Gastroesophageal sphincter (tissue), 4 donors: ENCODE data around the gene CSGALNACT2. TPM values are rescaled to one million over a fixed set of nuclear protein-coding genes. Genes with fewer than 3 reads are reported as not detected.
"Not testable (repeated sequence)": the region's sequence is repeated elsewhere in the genome, so short reads cannot be mapped to it uniquely, and the experiment has no call there.

Experiments used
- ATAC-seq: fragments of 150-250 bp; one replicate; pipeline ENCODE4 v1.9.1; 2016; ENCODE audit warnings: mild to moderate bottlenecking, moderate library complexity
- H3K27ac ChIP-seq, 4 donors: fragments of 200-600 bp; sonication (generic) in 3 of 4; 1 replicate in 3 of 4; 2 replicates in 1 of 4; pipeline ENCODE4 v1.5.1; 2016 to 2019
- H3K27me3 ChIP-seq: fragments of 200-600 bp; sonication (generic); one replicate; pipeline ENCODE4 v1.5.1; 2019
- H3K36me3 ChIP-seq, 2 donors: fragments of 200-600 bp; sonication (generic); one replicate each; pipeline ENCODE4 v1.5.1; 2019; ENCODE audit warnings: control low read depth in 1 of 2
- H3K4me1 ChIP-seq, 3 donors: fragments of 200-600 bp; sonication (generic); 1 replicate in 2 of 3; 2 replicates in 1 of 3; pipeline ENCODE4 v1.5.1; 2016 to 2019; ENCODE audit warnings: control low read depth in 2 of 3
- H3K4me3 ChIP-seq, 2 donors: fragments of 200-600 bp; sonication (generic); one replicate each; pipeline ENCODE4 v1.5.1; 2019; ENCODE audit warnings: mild to moderate bottlenecking in 1 of 2, moderate library complexity in 1 of 2
- H3K9me3 ChIP-seq, 3 donors: fragments of 200-600 bp; sonication (generic); one replicate each; pipeline ENCODE4 v1.5.1; 2017 to 2019; ENCODE audit warnings: control low read depth in 2 of 3
- CTCF ChIP-seq, 4 experiments: fragments of 200-600 bp in 2 of 4; fragments of 450-650 bp in 2 of 4; sonication (generic) in 1 of 4; IDR thresholded peaks; one replicate each; pipeline ENCODE4 v1.5.1; 2017 to 2019; ENCODE audit warnings: antibody characterized with exemption in 4 of 4, mild to moderate bottlenecking in 2 of 4, moderate library complexity in 2 of 4
- EP300 ChIP-seq: sonication (generic); formaldehyde crosslinking; IDR thresholded peaks from one replicate; pipeline ENCODE4 v1.6.1; 2017; ENCODE audit warnings: antibody characterized with exemption, mild to moderate bottlenecking
- POLR2A ChIP-seq, 2 donors: fragments of 450-650 bp; IDR thresholded peaks; one replicate each; pipeline ENCODE4 v1.6.1; 2017; ENCODE audit warnings: antibody characterized with exemption in 2 of 2, mild to moderate bottlenecking in 2 of 2, moderate library complexity in 1 of 2
- POLR2AphosphoS5 ChIP-seq: sonication (generic); formaldehyde crosslinking; IDR thresholded peaks from one replicate; pipeline ENCODE4 v1.6.1; 2017; ENCODE audit warnings: antibody characterized with exemption
- WGBS, 2 donors: methylation state at CpG; one replicate each; pipeline ENCODE4 v1.1.5; 2018; ENCODE audit warnings: low coverage in 1 of 2; 5-methylcytosine and 5-hydroxymethylcytosine counted together
- total RNA-seq, 4 donors: library from RNA; depleted of rRNA; stranded (reverse); fragments of >200 nt; gene quantifications; one replicate each; pipeline ENCODE4 v1.1.0, GENCODE V29; 2016

Gene CSGALNACT2
- total RNA-seq, 4 donors from 2014 or later: 28.4 to 37.4 (median 32.7) TPM

- no peak for ATAC-seq
- 93% methylated on average over 3 of the region's 15 CpGs; no CpG with 5 or more reads in 1 of the 2 donors for WGBS, 2 donors
- Histone ChIP-seq H3K4me3 (no peak overlapping the region), H3K27ac (no peak overlapping the region), H3K36me3 (no peaks in the 10 kb centered on the region), H3K4me1 (no peaks in the 10 kb centered on the region), H3K9me3 (no peaks in the 10 kb centered on the region), H3K27me3 (peaks cover 62% of the 10 kb centered on the region)
- no peak for TF ChIP-seq POLR2A (IDR thresholded peaks at IDR 0.05)
Observed at GRCh38 chr10:43216931-43217562, 78.8 kb downstream of the CSGALNACT2 start.

GRCh38 chr10:43217563-43218205 is 79.4 kb downstream of the CSGALNACT2 start:
- no peaks in the 10 kb centered on the region for H3K36me3 ChIP-seq
- H3K4me1 ChIP-seq: no peaks in the 10 kb centered on the region
- no peak for ATAC-seq
- peaks cover 62% of the 10 kb centered on the region for H3K27me3 ChIP-seq
- no CpG with 5 or more reads among the region's 10 CpGs for WGBS, 2 donors
- no peak overlapping the region for H3K27ac ChIP-seq
- no peaks in the 10 kb centered on the region for H3K9me3 ChIP-seq
- TF ChIP-seq CTCF (IDR thresholded peaks at IDR 0.05): no peak
- TF ChIP-seq POLR2AphosphoS5: no peak
- TF ChIP-seq POLR2A (IDR thresholded peaks at IDR 0.05): no peak
- TF ChIP-seq EP300: no peak
- H3K4me3 ChIP-seq: no peak overlapping the region

- no peaks in the 10 kb centered on the region for H3K9me3 ChIP-seq
- WGBS, 2 donors: 94% methylated on average over 10 of the region's 18 CpGs; no CpG with 5 or more reads in 1 of the 2 donors
- H3K4me1 ChIP-seq: no peaks in the 10 kb centered on the region
- H3K4me3 ChIP-seq: no peak overlapping the region
- no peak for ATAC-seq
- H3K27ac ChIP-seq: peak overlapping the region in 1 of 4 donors; percentile 11
- H3K27me3 ChIP-seq: peaks cover 62% of the 10 kb centered on the region
- TF ChIP-seq CTCF (IDR thresholded peaks at IDR 0.05) (no peak), POLR2AphosphoS5 (no peak), POLR2A (IDR thresholded peaks at IDR 0.05) (no peak)
- H3K36me3 ChIP-seq: no peaks in the 10 kb centered on the region
Observed at GRCh38 chr10:43218206-43218950, 80.1 kb downstream of the CSGALNACT2 start.

GRCh38 chr10:43218951-43219837 is 80.9 kb downstream of the CSGALNACT2 start:
- Histone ChIP-seq H3K4me1 (no peaks in the 10 kb centered on the region), H3K4me3 (no peak overlapping the region), H3K27me3 (peaks cover 62% of the 10 kb centered on the region), H3K9me3 (no peaks in the 10 kb centered on the region), H3K27ac (peak overlapping the region in 3 of 4 donors; percentile 11 to 39 (median 31)), H3K36me3 (no peaks in the 10 kb centered on the region)
- no peak for TF ChIP-seq POLR2AphosphoS5
- no peak for TF ChIP-seq EP300
- no peak for TF ChIP-seq CTCF (IDR thresholded peaks at IDR 0.05)
- no peak for TF ChIP-seq POLR2A (IDR thresholded peaks at IDR 0.05)
- no peak for ATAC-seq
- WGBS, 2 donors: 69 to 100% methylated on average over 1 to 3 of the region's 18 CpGs

- H3K4me1 ChIP-seq: no peaks in the 10 kb centered on the region
- no CpG with 5 or more reads among the region's 5 CpGs for WGBS, 2 donors
- H3K9me3 ChIP-seq: no peaks in the 10 kb centered on the region
- peaks cover 62% of the 10 kb centered on the region for H3K27me3 ChIP-seq
- no peaks in the 10 kb centered on the region for H3K36me3 ChIP-seq
- ATAC-seq: no peak
- TF ChIP-seq CTCF (IDR thresholded peaks at IDR 0.05) (no peak), POLR2AphosphoS5 (no peak), EP300 (no peak)
- no peak overlapping the region for H3K4me3 ChIP-seq
- peak overlapping the region in 1 of 4 donors; percentile 39 for H3K27ac ChIP-seq
Observed at GRCh38 chr10:43219848-43220247, 81.6 kb downstream of the CSGALNACT2 start.

- H3K9me3 ChIP-seq, H3K4me1 ChIP-seq, H3K27ac ChIP-seq, H3K36me3 ChIP-seq, ATAC-seq, H3K4me3 ChIP-seq: not testable (repeated sequence)
- 40 to 68% methylated on average over 1 to 3 of the region's 6 CpGs for WGBS, 2 donors
- H3K27me3 ChIP-seq: peaks cover 62% of the 10 kb centered on the region
Observed at GRCh38 chr10:43220251-43220650, 82.0 kb downstream of the CSGALNACT2 start.
